HCT116 (cell line): ENCODE data around the gene SPATA16. TPM values are rescaled to one million over a fixed set of nuclear protein-coding genes. Genes with fewer than 3 reads are reported as not detected.

Source experiments
- ATAC-seq: fragments of 200-7000 bp; cut with Tn5 transposase; 2 replicates; pipeline ENCODE4 v1.9.1; 2020; ENCODE audit warnings: mild to moderate bottlenecking, moderate library complexity
- BruUV-seq: library from RNA; stranded (reverse); fragments of 400-500 nt; replicated peaks from 2 replicates; lab custom pipeline; 2021; lab: Mats Ljungman, UMichigan
- CTCF ChIA-PET: fragments of 300-600 bp; sonication (Branson Sonifier 250); formaldehyde crosslinking; loops from one replicate; lab custom pipeline; 2021; ENCODE audit warnings: antibody characterized with exemption; lab: Charles Lee
- POLR2A ChIA-PET: fragments of 300-600, 350-600 bp; sonication (Branson Sonifier 250); formaldehyde crosslinking; loops from one replicate; lab custom pipeline; 2021; ENCODE audit warnings: antibody characterized with exemption; lab: Charles Lee
- RAD21 ChIA-PET, 2 experiments: fragments of 300-600 bp; sonication (Branson Sonifier 250); formaldehyde crosslinking; loops; one replicate each; lab custom pipeline; 2023; ENCODE audit warnings: low total read pairs in 2 of 2; ENCODE audit not compliant: uncharacterized antibody in 2 of 2, unreplicated experiment in 2 of 2, low non-redundant PET in 1 of 2; lab: Charles Lee
- DNase-seq: peaks from one replicate; pipeline ENCODE4 v3.0.0-alpha.2; 2010; ENCODE audit warnings: low read depth, low spot score
- H2AFZ ChIP-seq: fragments of 200-600 bp; shearing (Covaris generic), sonication (generic); 2 replicates; pipeline ENCODE4 v1.6.1; 2017; ENCODE audit warnings: low read depth, mixed run types, mixed read lengths, antibody characterized with exemption, low read length; ENCODE audit not compliant: poor library complexity, severe bottlenecking
- H3K27ac ChIP-seq: 2 replicates; pipeline ENCODE4 v1.5.1; 2012; ENCODE audit warnings: low read depth, low read length
- H3K27me3 ChIP-seq: fragments of 200-600 bp; sonication (generic); 2 replicates; pipeline ENCODE4 v1.6.1; 2016; ENCODE audit warnings: mixed run types, low read length, mixed read lengths; ENCODE audit not compliant: insufficient read depth
- H3K36me3 ChIP-seq, 2 experiments: fragments of 200-500 bp in 1 of 2; fragments of 200-600 bp in 1 of 2; sonication (Bioruptor generic) in 1 of 2; sonication (generic) in 1 of 2; 2 replicates each; pipeline versions ENCODE4 v1.5.1 to v1.6.1; 2014 to 2016; ENCODE audit warnings: low read length in 2 of 2, inconsistent platforms in 1 of 2, mixed read lengths in 1 of 2, mixed run types in 1 of 2; ENCODE audit not compliant: insufficient read depth in 2 of 2, control insufficient read depth in 1 of 2
- H3K4me1 ChIP-seq, 2 experiments: fragments of 200-600 bp in 1 of 2; sonication (generic) in 1 of 2; 2 replicates each; pipeline versions ENCODE4 v1.5.1 to v1.6.1; 2012 to 2017; ENCODE audit warnings: low read length in 2 of 2, inconsistent platforms in 1 of 2, mild to moderate bottlenecking in 1 of 2, mixed read lengths in 1 of 2, mixed run types in 1 of 2, moderate library complexity in 1 of 2; ENCODE audit not compliant: insufficient read depth in 2 of 2, control insufficient read depth in 1 of 2
- H3K4me2 ChIP-seq: fragments of 200-600 bp; sonication (generic); 2 replicates; pipeline ENCODE4 v1.6.1; 2017; ENCODE audit warnings: mixed run types, low read length, mixed read lengths
- H3K4me3 ChIP-seq, 2 experiments: fragments of 200-600 bp in 1 of 2; sonication (generic) in 1 of 2; replicated peaks in 1 of 2; 2 replicates each; pipeline ENCODE4 v1.5.1; 2011 to 2016; ENCODE audit warnings: low read length in 2 of 2, control low read depth in 1 of 2, low read depth in 1 of 2, mild to moderate bottlenecking in 1 of 2, mixed read lengths in 1 of 2, mixed run types in 1 of 2
- H3K79me2 ChIP-seq: fragments of 200-600 bp; sonication (generic); 2 replicates; pipeline ENCODE4 v1.6.1; 2017; ENCODE audit warnings: mild to moderate bottlenecking, mixed run types, low read length, moderate library complexity, mixed read lengths; ENCODE audit not compliant: insufficient read depth
- H3K9ac ChIP-seq: fragments of 200-600 bp; sonication (generic); 2 replicates; pipeline ENCODE4 v1.6.1; 2016; ENCODE audit warnings: low read length, mixed read lengths
- H3K9me2 ChIP-seq: fragments of 200-600 bp; sonication (generic), shearing (Covaris generic); 2 replicates; pipeline ENCODE4 v1.6.1; 2017; ENCODE audit warnings: mixed run types, mild to moderate bottlenecking, moderate library complexity; ENCODE audit not compliant: insufficient read depth
- H3K9me3 ChIP-seq, 2 experiments: fragments of 200-500 bp in 1 of 2; fragments of 200-600 bp in 1 of 2; sonication (Bioruptor generic) in 1 of 2; sonication (generic) in 1 of 2; 2 replicates each; pipeline ENCODE4 v1.6.1; 2014 to 2017; ENCODE audit warnings: low read length in 2 of 2, mixed read lengths in 2 of 2, inconsistent platforms in 1 of 2, low read depth in 1 of 2, mild to moderate bottlenecking in 1 of 2, mixed run types in 1 of 2, moderate library complexity in 1 of 2; ENCODE audit not compliant: control insufficient read depth in 1 of 2, insufficient read depth in 1 of 2
- H4K20me1 ChIP-seq: fragments of 200-600 bp; sonication (generic), shearing (Covaris generic); 2 replicates; pipeline ENCODE4 v1.6.1; 2017; ENCODE audit warnings: mixed run types, mild to moderate bottlenecking, moderate library complexity; ENCODE audit not compliant: insufficient read depth
- EGR1 ChIP-seq: IDR thresholded peaks from 2 replicates; pipeline ENCODE4 v1.6.1; 2012; ENCODE audit warnings: low read depth
- JUND ChIP-seq: IDR thresholded peaks from 2 replicates; pipeline ENCODE4 v1.6.1; 2012
- SIN3A ChIP-seq: IDR thresholded peaks from 2 replicates; pipeline ENCODE4 v1.6.1; 2012; ENCODE audit warnings: low read depth
- SP1 ChIP-seq: IDR thresholded peaks from 2 replicates; pipeline ENCODE4 v1.6.1; 2012; ENCODE audit warnings: low read depth
- SRF ChIP-seq: IDR thresholded peaks from 2 replicates; pipeline ENCODE4 v1.6.1; 2012; ENCODE audit warnings: low read depth
- YY1 ChIP-seq: IDR thresholded peaks from 2 replicates; pipeline ENCODE4 v1.6.1; 2011; ENCODE audit warnings: low read length, low read depth, moderate library complexity, mild to moderate bottlenecking; ENCODE audit not compliant: insufficient replicate concordance; ENCODE audit errors: extremely low read depth
- ZBTB33 ChIP-seq: IDR thresholded peaks from 2 replicates; pipeline ENCODE4 v1.6.1; 2011; ENCODE audit warnings: mild to moderate bottlenecking, low read length, moderate library complexity; ENCODE audit not compliant: insufficient replicate concordance; ENCODE audit errors: extremely low read depth
- ZFX ChIP-seq: fragments of 450-650 bp; IDR thresholded peaks from 2 replicates; pipeline ENCODE4 v1.6.1; 2017
- intact Hi-C: fragments of 100-400 bp; cut with micrococcal nuclease; formaldehyde crosslinking; loops from 2 replicates; pipeline ENCODE4 v1.10.0; 2022
- total RNA-seq: library from RNA; stranded (reverse); gene quantifications from one replicate; pipeline ENCODE4 v1.2.1, GENCODE V29; 2021; ENCODE audit not compliant: unreplicated experiment
- TF ChIP-seq, protein P1 (sequence below): IDR thresholded peaks from 2 replicates; pipeline ENCODE4 v1.6.1; 2012

The SPATA16 gene
- total RNA-seq, 1 experiment from 2014 or later: not detected

DNA sequence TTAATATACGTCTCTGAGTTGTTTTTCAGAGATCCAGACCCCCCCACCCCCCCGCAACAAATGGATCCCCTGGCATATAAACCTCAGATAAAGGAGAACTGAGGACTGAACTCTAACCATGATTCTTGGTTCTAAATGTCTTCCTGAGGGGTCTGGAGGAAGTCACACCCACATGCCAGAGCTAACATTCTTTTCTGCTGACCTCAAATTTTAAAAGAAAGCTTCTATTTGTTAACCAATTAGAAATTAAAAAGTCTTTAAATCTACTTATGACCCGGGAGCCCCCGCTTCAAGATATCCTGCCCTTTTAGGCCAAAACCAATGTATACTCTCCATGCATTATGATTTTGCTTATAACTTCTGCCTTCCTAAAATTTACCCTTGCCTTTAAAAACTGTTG, 202.2 kb downstream of the SPATA16 start:
- H3K9ac ChIP-seq: no peak overlapping the region
- DNase-seq: no peak
- no TSS peak for BruUV-seq
- no peaks in the 10 kb centered on the region for H3K36me3 ChIP-seq
- no peaks in the 10 kb centered on the region for H3K9me3 ChIP-seq
- H3K27ac ChIP-seq: no peak overlapping the region
- no peak for ATAC-seq
- no peaks in the 10 kb centered on the region for H3K4me1 ChIP-seq
- RAD21 ChIA-PET: no interaction called here
- no peaks in the 10 kb centered on the region for H4K20me1 ChIP-seq
- H3K4me2 ChIP-seq: no peak overlapping the region
- POLR2A ChIA-PET: no interaction called here
- H3K27me3 ChIP-seq: no peaks in the 10 kb centered on the region
- H3K79me2 ChIP-seq: no peaks in the 10 kb centered on the region
- intact Hi-C loops: no loop called here
- TF ChIP-seq ZFX (no peak), JUND (no peak), SIN3A (no peak), EGR1 (no peak)
- H2AFZ ChIP-seq: no peak overlapping the region
- CTCF ChIA-PET: no interaction called here
- H3K4me3 ChIP-seq: no peak overlapping the region
- H3K9me2 ChIP-seq: no peaks in the 10 kb centered on the region

GRCh38 chr3:172931746-172932285, 209.2 kb downstream of the SPATA16 start:
- no peaks in the 10 kb centered on the region for H4K20me1 ChIP-seq
- intact Hi-C loops: no loop called here
- H3K9ac ChIP-seq: no peak overlapping the region
- no peaks in the 10 kb centered on the region for H3K36me3 ChIP-seq
- H3K4me3 ChIP-seq: no peak overlapping the region
- ATAC-seq (no peak), DNase-seq (no peak)
- no peak for TF ChIP-seq ZBTB33
- TF ChIP-seq, protein P1, sequence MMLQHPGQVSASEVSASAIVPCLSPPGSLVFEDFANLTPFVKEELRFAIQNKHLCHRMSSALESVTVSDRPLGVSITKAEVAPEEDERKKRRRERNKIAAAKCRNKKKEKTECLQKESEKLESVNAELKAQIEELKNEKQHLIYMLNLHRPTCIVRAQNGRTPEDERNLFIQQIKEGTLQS: no peak
- TF ChIP-seq YY1: no peak
- no peak for TF ChIP-seq SRF
- TF ChIP-seq SP1: no peak
- H3K9me3 ChIP-seq: no peaks in the 10 kb centered on the region
- H3K9me2 ChIP-seq: no peaks in the 10 kb centered on the region
- no TSS peak for BruUV-seq
- H3K27me3 ChIP-seq: no peaks in the 10 kb centered on the region
- no peak overlapping the region for H3K4me2 ChIP-seq
- ChIA-PET RAD21 (no interaction called here), POLR2A (no interaction called here), CTCF (no interaction called here)
- H3K4me1 ChIP-seq: no peaks in the 10 kb centered on the region
- H3K79me2 ChIP-seq: no peaks in the 10 kb centered on the region
- no peak overlapping the region for H3K27ac ChIP-seq
- H2AFZ ChIP-seq: no peak overlapping the region
